Gastroesophageal sphincter (tissue), 3 donors: ENCODE results near the gene PCDHA4.

Experiments
- POLR2AphosphoS5 ChIP-seq: sonication (generic); formaldehyde crosslinking; IDR thresholded peaks from one replicate; pipeline ENCODE4 v1.6.1; 2017; ENCODE audit warnings: antibody characterized with exemption
- TF ChIP-seq, protein P1 (sequence below), 4 experiments: fragments of 200-600 bp in 2 of 4; fragments of 450-650 bp in 2 of 4; sonication (generic) in 1 of 4; IDR thresholded peaks; one replicate each; pipeline ENCODE4 v1.5.1; 2017 to 2019; ENCODE audit warnings: antibody characterized with exemption in 4 of 4, mild to moderate bottlenecking in 2 of 4, moderate library complexity in 2 of 4

DNA sequence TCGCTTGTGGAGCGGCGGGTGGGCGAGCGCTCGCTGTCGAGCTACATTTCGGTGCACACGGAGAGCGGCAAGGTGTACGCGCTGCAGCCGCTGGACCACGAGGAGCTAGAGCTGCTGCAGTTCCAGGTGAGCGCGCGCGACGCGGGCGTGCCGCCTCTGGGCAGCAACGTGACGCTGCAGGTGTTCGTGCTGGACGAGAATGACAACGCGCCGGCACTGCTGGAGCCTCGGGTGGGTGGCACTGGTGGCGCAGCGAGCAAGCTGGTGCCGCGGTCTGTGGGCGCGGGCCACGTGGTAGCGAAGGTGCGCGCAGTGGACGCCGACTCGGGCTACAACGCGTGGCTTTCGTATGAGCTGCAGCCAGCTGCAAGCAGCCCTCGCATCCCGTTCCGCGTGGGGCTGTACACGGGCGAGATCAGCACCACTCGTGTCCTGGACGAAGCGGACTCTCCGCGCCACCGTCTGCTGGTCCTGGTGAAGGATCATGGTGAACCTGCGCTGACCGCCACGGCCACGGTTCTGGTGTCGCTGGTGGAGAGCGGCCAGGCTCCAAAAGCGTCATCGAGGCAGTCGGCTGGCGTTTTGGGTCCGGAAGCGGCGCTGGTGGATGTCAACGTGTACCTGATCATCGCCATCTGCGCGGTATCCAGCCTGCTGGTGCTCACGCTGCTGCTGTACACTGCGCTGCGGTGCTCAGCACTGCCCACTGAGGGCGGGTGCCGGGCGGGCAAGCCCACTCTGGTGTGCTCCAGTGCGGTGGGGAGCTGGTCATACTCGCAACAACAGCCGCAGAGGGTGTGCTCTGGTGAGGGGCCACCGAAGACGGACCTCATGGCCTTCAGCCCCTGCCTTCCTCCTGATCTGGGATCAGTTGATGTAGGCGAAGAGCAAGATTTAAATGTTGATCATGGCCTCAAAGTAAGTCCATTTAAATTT is 36.2 kb downstream of the PCDHA4 start:
- TF ChIP-seq POLR2AphosphoS5 = no peak
- TF ChIP-seq, protein P1, sequence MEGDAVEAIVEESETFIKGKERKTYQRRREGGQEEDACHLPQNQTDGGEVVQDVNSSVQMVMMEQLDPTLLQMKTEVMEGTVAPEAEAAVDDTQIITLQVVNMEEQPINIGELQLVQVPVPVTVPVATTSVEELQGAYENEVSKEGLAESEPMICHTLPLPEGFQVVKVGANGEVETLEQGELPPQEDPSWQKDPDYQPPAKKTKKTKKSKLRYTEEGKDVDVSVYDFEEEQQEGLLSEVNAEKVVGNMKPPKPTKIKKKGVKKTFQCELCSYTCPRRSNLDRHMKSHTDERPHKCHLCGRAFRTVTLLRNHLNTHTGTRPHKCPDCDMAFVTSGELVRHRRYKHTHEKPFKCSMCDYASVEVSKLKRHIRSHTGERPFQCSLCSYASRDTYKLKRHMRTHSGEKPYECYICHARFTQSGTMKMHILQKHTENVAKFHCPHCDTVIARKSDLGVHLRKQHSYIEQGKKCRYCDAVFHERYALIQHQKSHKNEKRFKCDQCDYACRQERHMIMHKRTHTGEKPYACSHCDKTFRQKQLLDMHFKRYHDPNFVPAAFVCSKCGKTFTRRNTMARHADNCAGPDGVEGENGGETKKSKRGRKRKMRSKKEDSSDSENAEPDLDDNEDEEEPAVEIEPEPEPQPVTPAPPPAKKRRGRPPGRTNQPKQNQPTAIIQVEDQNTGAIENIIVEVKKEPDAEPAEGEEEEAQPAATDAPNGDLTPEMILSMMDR (IDR thresholded peaks at IDR 0.05) = no peak
